Stimulated activated CD8-positive, alpha-beta memory T cell treated with anti-CD3 and anti-CD28 coated beads, Interleukin-12 subunit alpha, Interleukin-12 subunit beta, amount 100 ng/mL, for 1 hour (primary cell): ENCODE data around the gene SLC5A4.
"Not testable (repeated sequence)": the region's sequence is repeated elsewhere in the genome, so short reads cannot be mapped to it uniquely, and the experiment has no call there.

Experiments
- DNase-seq: peaks from one replicate; pipeline ENCODE4 v3.0.0-alpha.2; 2020; ENCODE audit warnings: low read depth

The SLC5A4 gene

GRCh38 chr22:32255217-32255616 lies at the start of gene SLC5A4:
TSS of gene SLC5A4 (minus strand) at chr22:32255347. CDS start at chr22:32255329, 18 bp downstream.
- no peak for DNase-seq

GRCh38 chr22:32293921-32294320 lies 38.8 kb upstream of the SLC5A4 start:
- DNase-seq: not testable (repeated sequence)

GRCh38 chr22:32286290-32286840 lies 31.2 kb upstream of the SLC5A4 start:
- DNase-seq: no peak

GRCh38 chr22:32281072-32281471 lies 25.9 kb upstream of the SLC5A4 start:
- DNase-seq: no peak

- not testable (repeated sequence) for DNase-seq
Observed at GRCh38 chr22:32275353-32275752, 20.2 kb upstream of the SLC5A4 start.

GRCh38 chr22:32271389-32271788 lies 16.2 kb upstream of the SLC5A4 start:
- no peak for DNase-seq

- no peak for DNase-seq
Observed at GRCh38 chr22:32270641-32271369, 15.7 kb upstream of the SLC5A4 start.

- no peak for DNase-seq
Observed at GRCh38 chr22:32269316-32269715, 14.2 kb upstream of the SLC5A4 start.

GRCh38 chr22:32267011-32267410 lies 11.9 kb upstream of the SLC5A4 start:
- no peak for DNase-seq

- DNase-seq: peak; percentile 60
Observed at GRCh38 chr22:32265882-32266767, 11.0 kb upstream of the SLC5A4 start.

- not testable (repeated sequence) for DNase-seq
Observed at GRCh38 chr22:32263678-32264077, 8.5 kb upstream of the SLC5A4 start.

GRCh38 chr22:32261306-32261705 lies 6.2 kb upstream of the SLC5A4 start:
- DNase-seq: no peak

GRCh38 chr22:32258791-32259190 lies 3.6 kb upstream of the SLC5A4 start:
- DNase-seq: no peak

- no peak for DNase-seq
Observed at GRCh38 chr22:32255726-32256125, 579 bp upstream of the SLC5A4 start.

- no peak for DNase-seq
Observed at GRCh38 chr22:32249231-32249630, 5.9 kb downstream of the SLC5A4 start.

- DNase-seq: no peak
Observed at GRCh38 chr22:32248276-32248675, 6.9 kb downstream of the SLC5A4 start.

GRCh38 chr22:32246166-32246565 lies 9.0 kb downstream of the SLC5A4 start:
- DNase-seq: no peak

GRCh38 chr22:32245042-32245441 lies 10.1 kb downstream of the SLC5A4 start:
- DNase-seq: no peak

GRCh38 chr22:32244547-32244946 lies 10.6 kb downstream of the SLC5A4 start:
- no peak for DNase-seq

- no peak for DNase-seq
Observed at GRCh38 chr22:32240461-32240860, 14.7 kb downstream of the SLC5A4 start.

- DNase-seq: no peak
Observed at GRCh38 chr22:32237906-32238305, 17.2 kb downstream of the SLC5A4 start.

GRCh38 chr22:32236970-32237369 lies 18.2 kb downstream of the SLC5A4 start:
- no peak for DNase-seq

GRCh38 chr22:32233091-32233490 lies 22.1 kb downstream of the SLC5A4 start:
- DNase-seq: no peak
